ENCODE data around the gene TAAR9. TPM values are rescaled to one million over a fixed set of nuclear protein-coding genes. Genes with fewer than 3 reads are reported as not detected.

The TAAR9 gene
- total RNA-seq, 4 donors from 2014 or later, result not detected

DNA sequence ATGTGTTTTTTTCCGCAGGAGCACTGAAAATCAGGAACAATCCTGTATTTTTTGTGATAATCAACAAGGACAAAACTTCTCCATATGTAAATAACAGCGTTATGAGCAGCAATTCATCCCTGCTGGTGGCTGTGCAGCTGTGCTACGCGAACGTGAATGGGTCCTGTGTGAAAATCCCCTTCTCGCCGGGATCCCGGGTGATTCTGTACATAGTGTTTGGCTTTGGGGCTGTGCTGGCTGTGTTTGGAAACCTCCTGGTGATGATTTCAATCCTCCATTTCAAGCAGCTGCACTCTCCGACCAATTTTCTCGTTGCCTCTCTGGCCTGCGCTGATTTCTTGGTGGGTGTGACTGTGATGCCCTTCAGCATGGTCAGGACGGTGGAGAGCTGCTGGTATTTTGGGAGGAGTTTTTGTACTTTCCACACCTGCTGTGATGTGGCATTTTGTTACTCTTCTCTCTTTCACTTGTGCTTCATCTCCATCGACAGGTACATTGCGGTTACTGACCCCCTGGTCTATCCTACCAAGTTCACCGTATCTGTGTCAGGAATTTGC is 32.2 kb downstream of the TAAR9 start, which contains the start of gene TAAR6:
Gene TAAR6, plus strand, starts transcription at position 102 of the 557 bp plus-strand sequence. Its CDS starts 0 bp downstream, at position 102.
- no peaks in the 10 kb centered on the region for H3K27me3 ChIP-seq
- H3K4me3 ChIP-seq, result no peak within 1 kb of the TSS
- no peak within 1 kb of the TSS for H3K27ac ChIP-seq
- no peaks in the 10 kb centered on the region for H3K9me3 ChIP-seq
- TF ChIP-seq, protein P1, sequence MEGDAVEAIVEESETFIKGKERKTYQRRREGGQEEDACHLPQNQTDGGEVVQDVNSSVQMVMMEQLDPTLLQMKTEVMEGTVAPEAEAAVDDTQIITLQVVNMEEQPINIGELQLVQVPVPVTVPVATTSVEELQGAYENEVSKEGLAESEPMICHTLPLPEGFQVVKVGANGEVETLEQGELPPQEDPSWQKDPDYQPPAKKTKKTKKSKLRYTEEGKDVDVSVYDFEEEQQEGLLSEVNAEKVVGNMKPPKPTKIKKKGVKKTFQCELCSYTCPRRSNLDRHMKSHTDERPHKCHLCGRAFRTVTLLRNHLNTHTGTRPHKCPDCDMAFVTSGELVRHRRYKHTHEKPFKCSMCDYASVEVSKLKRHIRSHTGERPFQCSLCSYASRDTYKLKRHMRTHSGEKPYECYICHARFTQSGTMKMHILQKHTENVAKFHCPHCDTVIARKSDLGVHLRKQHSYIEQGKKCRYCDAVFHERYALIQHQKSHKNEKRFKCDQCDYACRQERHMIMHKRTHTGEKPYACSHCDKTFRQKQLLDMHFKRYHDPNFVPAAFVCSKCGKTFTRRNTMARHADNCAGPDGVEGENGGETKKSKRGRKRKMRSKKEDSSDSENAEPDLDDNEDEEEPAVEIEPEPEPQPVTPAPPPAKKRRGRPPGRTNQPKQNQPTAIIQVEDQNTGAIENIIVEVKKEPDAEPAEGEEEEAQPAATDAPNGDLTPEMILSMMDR (IDR thresholded peaks at IDR 0.05), result no peak
- no peak for TF ChIP-seq POLR2A (IDR thresholded peaks at IDR 0.05)
- DNase-seq, result no peak
- H3K4me1 ChIP-seq, result no peaks in the 10 kb centered on the region
- H3K36me3 ChIP-seq, result no peaks in the 10 kb centered on the region

DNA sequence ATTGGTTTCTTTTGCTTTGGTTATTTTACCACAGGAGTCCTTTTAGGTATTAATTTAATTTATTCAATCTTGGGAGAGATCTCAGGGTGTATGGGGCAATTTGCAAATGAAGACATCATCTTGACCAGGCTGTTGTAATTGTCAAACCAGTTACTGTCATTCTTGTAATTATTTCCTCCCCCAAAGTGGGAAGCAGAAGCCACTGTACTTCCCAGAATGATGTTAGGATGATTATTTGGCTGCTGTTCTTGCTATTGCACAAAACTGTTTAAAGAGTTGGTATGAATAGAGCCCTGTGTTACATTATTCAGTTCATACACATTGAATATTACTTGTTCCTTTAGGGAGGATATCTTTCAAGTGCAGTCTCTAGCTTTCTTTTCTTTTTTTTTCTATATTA is 33.7 kb downstream of the TAAR9 start:
- Histone ChIP-seq H3K4me3 (no peak overlapping the region), H3K27ac (no peak overlapping the region), H3K36me3 (no peaks in the 10 kb centered on the region), H3K4me1 (no peaks in the 10 kb centered on the region), H3K27me3 (no peaks in the 10 kb centered on the region), H3K9me3 (no peaks in the 10 kb centered on the region)
- TF ChIP-seq, protein P1 (IDR thresholded peaks at IDR 0.05), result no peak
- no peak for TF ChIP-seq POLR2A (IDR thresholded peaks at IDR 0.05)
- DNase-seq, result no peak

DNA sequence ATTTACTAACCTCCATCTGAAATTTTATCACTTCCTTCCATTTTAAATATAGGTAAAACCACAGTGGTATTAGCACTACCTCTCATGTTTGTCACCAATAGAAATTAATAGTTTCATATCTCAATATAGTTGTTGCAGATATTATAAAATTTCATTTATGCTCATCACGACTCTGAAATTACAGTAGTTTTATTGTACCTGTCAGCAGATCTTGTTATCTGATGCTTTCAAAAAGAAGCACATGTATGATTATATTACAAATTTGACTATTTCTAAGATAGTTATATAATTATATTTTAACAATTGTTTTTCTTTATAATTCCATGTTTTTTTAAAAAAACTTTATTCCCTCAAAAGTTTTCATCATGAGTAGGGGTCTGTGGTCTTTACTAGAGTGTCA is 46.6 kb downstream of the TAAR9 start:
- Histone ChIP-seq H3K36me3 (no peaks in the 10 kb centered on the region), H3K27ac (no peak overlapping the region), H3K4me3 (no peak overlapping the region), H3K4me1 (no peaks in the 10 kb centered on the region), H3K27me3 (no peaks in the 10 kb centered on the region), H3K9me3 (no peaks in the 10 kb centered on the region)
- DNase-seq, result no peak
- TF ChIP-seq POLR2A (IDR thresholded peaks at IDR 0.05), result no peak
- TF ChIP-seq, protein P1 (IDR thresholded peaks at IDR 0.05), result no peak

DNA sequence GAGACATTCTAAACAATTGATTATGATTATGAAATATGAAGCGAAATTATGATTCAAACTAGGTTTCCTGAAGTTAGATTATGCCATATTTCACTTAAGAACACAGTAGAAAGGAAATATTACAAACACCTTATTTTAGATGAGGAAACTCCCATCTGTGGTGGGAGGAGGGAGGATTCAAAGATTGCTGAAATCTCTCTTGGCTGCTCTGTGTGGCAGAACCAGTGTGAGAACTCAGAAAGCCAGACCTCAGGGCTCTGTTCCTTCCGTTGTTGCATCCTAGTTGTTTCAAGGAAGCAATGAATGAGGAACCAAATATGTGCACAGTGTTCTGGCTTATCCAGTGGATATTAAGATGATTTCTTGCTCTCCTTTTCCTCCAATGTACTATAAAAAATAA is 49.3 kb downstream of the TAAR9 start:
- DNase-seq, result no peak
- no peaks in the 10 kb centered on the region for H3K27me3 ChIP-seq
- H3K27ac ChIP-seq, result no peak overlapping the region
- no peaks in the 10 kb centered on the region for H3K36me3 ChIP-seq
- H3K4me3 ChIP-seq, result no peak overlapping the region
- no peaks in the 10 kb centered on the region for H3K9me3 ChIP-seq
- no peaks in the 10 kb centered on the region for H3K4me1 ChIP-seq
- TF ChIP-seq, protein P1 (IDR thresholded peaks at IDR 0.05), result no peak
- TF ChIP-seq POLR2A (IDR thresholded peaks at IDR 0.05), result no peak

Small RNA genes lying within 50 kb of the gene (small RNA-seq; reads per million reads assigned to genes)
- 0 reads per million in 2 donors for gene TAAR7P

Other genes starting within 250 kb of the TAAR9 start
- gene MOXD1, start 136.8 kb upstream of the TAAR9 start, total RNA-seq, result 1 to 10 TPM in 3 of 4 donors, not detected in 1; 1.2 to 4.1 (median 3.8) TPM
- gene STX7, start 25.2 kb upstream of the TAAR9 start, total RNA-seq, result 10 to 100 TPM; 31.4 to 65.9 (median 51.9) TPM
- not detected for gene TAAR8, start 14.4 kb downstream of the TAAR9 start, total RNA-seq
- gene TAAR6, start 32.0 kb downstream of the TAAR9 start, total RNA-seq, result not detected
- not detected for gene TAAR5, start 51.5 kb downstream of the TAAR9 start, total RNA-seq
- gene TAAR2, start 86.0 kb downstream of the TAAR9 start, total RNA-seq, result not detected
- not detected for gene TAAR1, start 120.9 kb downstream of the TAAR9 start, total RNA-seq
- 100 to 1,000 TPM in 2 of 4 donors, 10 to 100 TPM in 1, 1 to 10 TPM in 1; 4.1 to 296 (median 96.2) TPM for gene VNN1, start 175.8 kb downstream of the TAAR9 start, total RNA-seq
- 10 to 100 TPM in 1 of 4 donors, 1 to 10 TPM in 1, under 1 TPM in 1, not detected in 1; 0.57 to 10.7 (median 1.1) TPM for gene VNN2, start 219.6 kb downstream of the TAAR9 start, total RNA-seq

Measured in Peyer's patch (tissue), 4 donors.